Measurements from ENCODE around the gene SH3BP1.

SH3BP1 gene

GRCh38 chr22:37659897-37660708, 20.6 kb downstream of the SH3BP1 start:
- Histone ChIP-seq H3K27me3 (no peaks in the 10 kb centered on the region), H3K4me3 (ENCODE audit: low read depth, low read length) (peak overlapping the region; percentile 91), H3K9me3 (no peaks in the 10 kb centered on the region), H3K36me3 (peaks cover 14% of the 10 kb centered on the region), H3K4me1 (peaks cover 11% of the 10 kb centered on the region)
- no peak for DNase-seq
- no peak for TF ChIP-seq CTCF (IDR thresholded peaks at IDR 0.05; ENCODE audit: low read depth, low read length)

GRCh38 chr22:37660709-37661045, 21.2 kb downstream of the SH3BP1 start:
- TF ChIP-seq CTCF (IDR thresholded peaks at IDR 0.05; ENCODE audit: low read depth, low read length), result no peak
- H3K27me3 ChIP-seq, result no peaks in the 10 kb centered on the region
- peak overlapping the region; percentile 91 for H3K4me3 ChIP-seq (ENCODE audit: low read depth, low read length)
- DNase-seq, result no peak
- no peaks in the 10 kb centered on the region for H3K9me3 ChIP-seq
- peaks cover 19% of the 10 kb centered on the region for H3K36me3 ChIP-seq
- H3K4me1 ChIP-seq, result peaks cover 11% of the 10 kb centered on the region

- Histone ChIP-seq H3K4me1 (peaks cover 11% of the 10 kb centered on the region), H3K4me3 (ENCODE audit: low read depth, low read length) (peak overlapping the region; percentile 91)
- DNase-seq, result peak; percentile 73
Measured at GRCh38 chr22:37661160-37661924, 21.9 kb downstream of the SH3BP1 start.

GRCh38 chr22:37662039-37662438, 22.6 kb downstream of the SH3BP1 start:
- DNase-seq, result no peak
- H3K9me3 ChIP-seq, result no peaks in the 10 kb centered on the region
- no peak for TF ChIP-seq CTCF (IDR thresholded peaks at IDR 0.05; ENCODE audit: low read depth, low read length)
- H3K4me3 ChIP-seq (ENCODE audit: low read depth, low read length), result no peak overlapping the region
- peaks cover 11% of the 10 kb centered on the region for H3K4me1 ChIP-seq
- H3K36me3 ChIP-seq, result peaks cover 33% of the 10 kb centered on the region
- no peaks in the 10 kb centered on the region for H3K27me3 ChIP-seq

More at GRCh38 chr22:37661160-37661924, 21.9 kb downstream of the SH3BP1 start:
- Histone ChIP-seq H3K36me3 (peaks cover 26% of the 10 kb centered on the region), H3K9me3 (no peaks in the 10 kb centered on the region), H3K27me3 (no peaks in the 10 kb centered on the region)
- TF ChIP-seq CTCF (IDR thresholded peaks at IDR 0.05; ENCODE audit: low read depth, low read length), result peak; percentile 81

GRCh38 chr22:37663521-37664140, 24.2 kb downstream of the SH3BP1 start:
- H3K27me3 ChIP-seq, result no peaks in the 10 kb centered on the region
- H3K4me1 ChIP-seq, result peaks cover 8% of the 10 kb centered on the region
- no peak overlapping the region for H3K4me3 ChIP-seq (ENCODE audit: low read depth, low read length)
- no peaks in the 10 kb centered on the region for H3K9me3 ChIP-seq
- no peak for TF ChIP-seq CTCF (IDR thresholded peaks at IDR 0.05; ENCODE audit: low read depth, low read length)
- DNase-seq, result no peak
- peaks cover 43% of the 10 kb centered on the region for H3K36me3 ChIP-seq

All from BE2C (cell line).